Psoas muscle (tissue), 8 donors: ENCODE measurements around the gene BIRC6. TPM values are rescaled to one million over a fixed set of nuclear protein-coding genes. Genes with fewer than 3 reads are reported as not detected.

Experiments used
- ATAC-seq, 4 donors: fragments of 200-7000 bp; cut with Tn5 transposase; one replicate each; pipeline ENCODE4 v1.9.1; 2020; ENCODE audit warnings: moderate library complexity in 3 of 4, mild to moderate bottlenecking in 2 of 4
- DNase-seq, 2 donors: peaks; one replicate each; pipeline ENCODE4 v3.0.0-alpha.2; 2020
- H3K27ac ChIP-seq: fragments of 200-600 bp; one replicate; pipeline ENCODE4 v1.8.0; 2022
- H3K27me3 ChIP-seq, 3 donors: fragments of 200-600 bp in 1 of 3; one replicate each; pipeline versions ENCODE4 v1.6.1 to v1.8.0; 2013 to 2022; ENCODE audit warnings: low read length in 2 of 3, mild to moderate bottlenecking in 2 of 3, moderate library complexity in 1 of 3; ENCODE audit not compliant: insufficient read depth in 3 of 3
- H3K36me3 ChIP-seq, 2 donors: fragments of 200-600 bp in 1 of 2; one replicate each; pipeline versions ENCODE4 v1.6.1 to v1.8.0; 2013 to 2022; ENCODE audit warnings: low read depth in 1 of 2, mild to moderate bottlenecking in 1 of 2, moderate library complexity in 1 of 2; ENCODE audit not compliant: insufficient read depth in 1 of 2
- H3K4me1 ChIP-seq: fragments of 200-600 bp; one replicate; pipeline ENCODE4 v1.8.0; 2022
- H3K4me3 ChIP-seq: fragments of 200-600 bp; one replicate; pipeline ENCODE4 v1.8.0; 2022; ENCODE audit warnings: mild to moderate bottlenecking
- H3K9me3 ChIP-seq: fragments of 200-600 bp; one replicate; pipeline ENCODE4 v1.8.0; 2022
- CTCF ChIP-seq: fragments of 200-600 bp; IDR thresholded peaks from one replicate; pipeline ENCODE4 v1.8.0; 2022; ENCODE audit warnings: antibody characterized with exemption
- WGBS, 3 donors: extraction: QIAGEN DNeasy Blood & Tissue Kit; methylation state at CpG; one replicate each; pipeline versions ENCODE4 v1.1.6 to v1.1.7; 2013; 5-methylcytosine and 5-hydroxymethylcytosine counted together
- intact Hi-C, 2 donors: fragments of 100-400 bp; cut with DNase I; formaldehyde crosslinking; loops; one replicate each; pipeline versions ENCODE4 v1.11.0 to v1.14.2; 2022
- polyA plus RNA-seq, 3 donors: library from polyadenylated mRNA; stranded (reverse); fragments of 200-250 nt; gene quantifications; one replicate each; pipeline ENCODE4 v1.2.3, GENCODE V29; 2013
- total RNA-seq, 4 donors: library from RNA; stranded (reverse); fragmentation: NEBNext Ultra II Directional in 2 of 4; extraction: Animal tissue kit (Norgen Biotek cat#: 25700) in 2 of 4; gene quantifications; one replicate each; pipeline versions ENCODE4 v1.2.1 to v1.2.4, GENCODE V29; 2021 to 2023
- donor health status: healthy with polysubstance abuse.
- donor health status: DM: no; HTN: no; CAD: no; lungs with moderate emphysema.
- donor health status: Bipolar disorder and iron deficiency.
- donor health status: healthy.
- donor health status: DM: yes; HTN: yes; CAD: no.
- donor health status: DM: no; HTN: no; CAD: no.
- donor health status: DM: no; HTN: no; CAD: no.
- donor health status: DM: yes; HTN: yes; CAD: no.

BIRC6 gene
- total and polyA plus RNA-seq, 7 donors = 11.1 to 66.7 (median 38.1) TPM

- Histone ChIP-seq H3K4me1 (no peaks in the 10 kb centered on the region), H3K27me3 (no peaks in the 10 kb centered on the region), H3K27ac (no peak overlapping the region), H3K36me3 (peaks cover 4 to 94% of the 10 kb centered on the region in 2 donors), H3K9me3 (no peaks in the 10 kb centered on the region), H3K4me3 (no peak overlapping the region)
- intact Hi-C loops = no loop called here
- DNase-seq (no peak), ATAC-seq (no peak)
- 49 to 71% (median 56%) methylated on average over 1 of the region's 1 CpG for WGBS, 3 donors
- TF ChIP-seq CTCF = no peak
These were observed 159.7 kb downstream of the BIRC6 start for GRCh38 chr2:32516567-32516966.

GRCh38 chr2:32522770-32523169 is 165.9 kb downstream of the BIRC6 start:
- no peak for TF ChIP-seq CTCF
- H3K36me3 ChIP-seq = peaks cover 5 to 81% of the 10 kb centered on the region in 2 donors
- 89 to 93% (median 91%) methylated on average over 3 of the region's 3 CpGs for WGBS, 3 donors
- H3K27me3 ChIP-seq = no peaks in the 10 kb centered on the region
- no peaks in the 10 kb centered on the region for H3K9me3 ChIP-seq
- H3K4me1 ChIP-seq = no peaks in the 10 kb centered on the region
- ATAC-seq (no peak), DNase-seq (no peak)
- intact Hi-C loops = no loop called here
- H3K27ac ChIP-seq = no peak overlapping the region
- no peak overlapping the region for H3K4me3 ChIP-seq

- ATAC-seq (no peak), DNase-seq (no peak)
- Histone ChIP-seq H3K4me1 (no peaks in the 10 kb centered on the region), H3K27ac (no peak overlapping the region), H3K9me3 (no peaks in the 10 kb centered on the region), H3K36me3 (peaks cover 5 to 81% of the 10 kb centered on the region in 2 donors), H3K27me3 (no peaks in the 10 kb centered on the region), H3K4me3 (no peak overlapping the region)
- TF ChIP-seq CTCF = no peak
- WGBS, 3 donors = 71 to 90% (median 82%) methylated on average over 6 of the region's 6 CpGs
- intact Hi-C loops = no loop called here
These were observed 166.9 kb downstream of the BIRC6 start for GRCh38 chr2:32523686-32524085.

GRCh38 chr2:32532341-32532740 is 175.5 kb downstream of the BIRC6 start:
- TF ChIP-seq CTCF = no peak
- DNase-seq (no peak), ATAC-seq (no peak)
- no peaks in the 10 kb centered on the region for H3K27me3 ChIP-seq
- H3K4me3 ChIP-seq = no peak overlapping the region
- no peaks in the 10 kb centered on the region for H3K4me1 ChIP-seq
- no peak overlapping the region for H3K27ac ChIP-seq
- WGBS, 3 donors = 93 to 98% (median 94%) methylated on average over 2 of the region's 2 CpGs
- no peaks in the 10 kb centered on the region for H3K9me3 ChIP-seq
- H3K36me3 ChIP-seq = peaks cover 5 to 65% of the 10 kb centered on the region in 2 donors
- intact Hi-C loops = no loop called here

GRCh38 chr2:32532961-32533360 is 176.1 kb downstream of the BIRC6 start:
- no peak for DNase-seq
- TF ChIP-seq CTCF = no peak
- Histone ChIP-seq H3K27me3 (no peaks in the 10 kb centered on the region), H3K27ac (no peak overlapping the region), H3K9me3 (no peaks in the 10 kb centered on the region), H3K36me3 (peaks cover 5 to 61% of the 10 kb centered on the region in 2 donors), H3K4me3 (no peak overlapping the region), H3K4me1 (no peaks in the 10 kb centered on the region)
- intact Hi-C loops = no loop called here
- ATAC-seq = no peak
- 78 to 88% (median 86%) methylated on average over 1 of the region's 1 CpG for WGBS, 3 donors
